PC-9 (cell line): ENCODE data around the gene MEF2A.

Source experiments
- CTCF ChIP-seq: fragments of 200-600 bp; sonication (generic); conservative IDR thresholded peaks from 2 replicates; pipeline ENCODE4 v1.6.1; 2017; ENCODE audit warnings: mixed run types, antibody characterized with exemption, mild to moderate bottlenecking, moderate library complexity
- EZH2 ChIP-seq: fragments of 200-600 bp; sonication (generic); IDR thresholded peaks from 2 replicates; pipeline ENCODE4 v1.8.0; 2017; ENCODE audit warnings: antibody characterized with exemption, low read depth

DNA sequence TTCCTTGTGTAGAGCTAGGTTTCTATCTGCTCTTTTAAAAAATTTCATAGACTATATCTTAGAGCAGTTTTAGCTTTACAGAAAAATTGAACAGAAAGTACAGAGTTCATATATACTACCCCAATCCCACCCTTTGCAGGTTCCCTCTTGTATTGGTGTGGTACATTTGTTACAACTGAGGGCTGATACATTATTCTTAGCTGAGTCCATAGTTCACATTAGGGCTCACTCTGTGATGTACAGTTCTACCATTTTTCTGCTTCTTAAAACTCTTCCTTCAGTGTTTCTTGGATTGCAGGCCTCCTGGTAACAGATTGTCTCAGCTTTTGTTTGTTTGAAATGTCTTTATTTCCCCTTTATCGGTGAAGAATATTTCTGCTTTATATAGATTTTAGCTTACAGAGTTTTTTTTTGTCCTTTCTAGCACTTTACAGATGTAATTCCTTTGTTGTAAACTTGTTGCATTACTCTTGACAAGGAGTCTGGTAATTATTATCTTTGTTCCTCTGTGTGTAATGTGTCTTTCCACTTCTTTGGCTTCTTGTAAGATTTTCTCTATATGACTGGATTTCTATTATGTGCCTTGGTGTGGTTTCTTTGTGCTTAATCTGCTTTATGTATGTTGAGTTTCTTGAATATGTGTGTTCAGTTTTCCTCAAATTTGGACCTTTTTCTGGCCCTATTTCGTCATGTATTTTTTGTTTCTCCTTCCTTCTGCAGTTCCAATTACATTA, 25.3 kb downstream of the MEF2A start:
- TF ChIP-seq CTCF (no peak), EZH2 (no peak)
